ENCODE data around the gene SLC7A7. TPM values are rescaled to one million over a fixed set of nuclear protein-coding genes. Genes with fewer than 3 reads are reported as not detected.

The SLC7A7 gene
- total RNA-seq, 1 donor from 2014 or later, result 14.3 TPM

- Histone ChIP-seq H4K20me1 (ENCODE audit: insufficient read depth, low read length) (peaks cover 26% of the 10 kb centered on the region), H3K4me2 (ENCODE audit: low read length) (peak within 1 kb of the TSS; percentile 90), H3K9me3 (ENCODE audit: insufficient read depth, low read depth, low read length) (no peaks in the 10 kb centered on the region), H3K4me3 (ENCODE audit: insufficient read depth, low read depth, low read length) (peak within 1 kb of the TSS; percentile 93), H3K27ac (ENCODE audit: low read depth, low read length) (peak within 1 kb of the TSS; percentile 92), H3K27me3 (ENCODE audit: insufficient read depth, low read length) (no peaks in the 10 kb centered on the region), H3K36me3 (ENCODE audit: insufficient read depth, low read length) (peaks cover 32% of the 10 kb centered on the region), H3K79me2 (ENCODE audit: insufficient read depth, low read length) (peaks cover 64% of the 10 kb centered on the region), H3K9ac (ENCODE audit: low read length) (peak within 1 kb of the TSS; percentile 99), H3K4me1 (ENCODE audit: insufficient read depth, low read length) (peaks cover 16% of the 10 kb centered on the region), H2AFZ (ENCODE audit: low read depth, low read length) (no peak within 1 kb of the TSS)
- DNase-seq (ENCODE audit: low read depth) (peak; percentile 81), FAIRE-seq (no peak)
- TF ChIP-seq CTCF (IDR thresholded peaks at IDR 0.05; ENCODE audit: insufficient read depth, low read depth, low read length), result peak; percentile 33
- no peak for TF ChIP-seq EZH2 (IDR thresholded peaks at IDR 0.05; ENCODE audit: insufficient read depth, low read length)
- H3K9me3 Mint-ChIP-seq (ENCODE audit: unreplicated experiment), result no peaks in the 10 kb centered on the region
- peak within 1 kb of the TSS; percentile 100 for H3K4me3 Mint-ChIP-seq (ENCODE audit: unreplicated experiment)
- H3K36me3 Mint-ChIP-seq (ENCODE audit: low read depth, unreplicated experiment), result peaks cover 21% of the 10 kb centered on the region
- peaks cover 21% of the 10 kb centered on the region for H3K4me1 Mint-ChIP-seq (ENCODE audit: low read depth, unreplicated experiment)
- H3K27ac Mint-ChIP-seq (ENCODE audit: unreplicated experiment), result peak within 1 kb of the TSS; percentile 98
- H3K27me3 Mint-ChIP-seq (ENCODE audit: low read depth, unreplicated experiment), result no peaks in the 10 kb centered on the region
Observed at GRCh38 chr14:22836301-22837113, 21.3 kb upstream of the SLC7A7 start, which contains the start of gene MMP14. MMP14 (plus strand) TSS chr14:22836585; CDS start chr14:22836818, 233 bp downstream.

GRCh38 chr14:22835505-22835904 is 20.3 kb upstream of the SLC7A7 start:
- peaks cover 27% of the 10 kb centered on the region for H3K4me1 Mint-ChIP-seq (ENCODE audit: low read depth, unreplicated experiment)
- Histone ChIP-seq H3K9ac (ENCODE audit: low read length) (peak overlapping the region; percentile 99), H3K9me3 (ENCODE audit: insufficient read depth, low read depth, low read length) (no peaks in the 10 kb centered on the region), H3K27me3 (ENCODE audit: insufficient read depth, low read length) (no peaks in the 10 kb centered on the region), H3K79me2 (ENCODE audit: insufficient read depth, low read length) (peaks cover 64% of the 10 kb centered on the region), H3K4me2 (ENCODE audit: low read length) (peak overlapping the region; percentile 90), H4K20me1 (ENCODE audit: insufficient read depth, low read length) (peaks cover 17% of the 10 kb centered on the region), H3K36me3 (ENCODE audit: insufficient read depth, low read length) (peaks cover 28% of the 10 kb centered on the region), H3K27ac (ENCODE audit: low read depth, low read length) (peak overlapping the region; percentile 6), H3K4me1 (ENCODE audit: insufficient read depth, low read length) (peaks cover 19% of the 10 kb centered on the region), H2AFZ (ENCODE audit: low read depth, low read length) (no peak overlapping the region), H3K4me3 (ENCODE audit: insufficient read depth, low read depth, low read length) (no peak overlapping the region)
- H3K27ac Mint-ChIP-seq (ENCODE audit: unreplicated experiment), result peak overlapping the region; percentile 98
- FAIRE-seq (no peak), DNase-seq (ENCODE audit: low read depth) (no peak)
- H3K9me3 Mint-ChIP-seq (ENCODE audit: unreplicated experiment), result no peaks in the 10 kb centered on the region
- no peaks in the 10 kb centered on the region for H3K27me3 Mint-ChIP-seq (ENCODE audit: low read depth, unreplicated experiment)
- H3K4me3 Mint-ChIP-seq (ENCODE audit: unreplicated experiment), result peak overlapping the region; percentile 100
- TF ChIP-seq EZH2 (IDR thresholded peaks at IDR 0.05; ENCODE audit: insufficient read depth, low read length), result no peak
- peaks cover 19% of the 10 kb centered on the region for H3K36me3 Mint-ChIP-seq (ENCODE audit: low read depth, unreplicated experiment)

DNA sequence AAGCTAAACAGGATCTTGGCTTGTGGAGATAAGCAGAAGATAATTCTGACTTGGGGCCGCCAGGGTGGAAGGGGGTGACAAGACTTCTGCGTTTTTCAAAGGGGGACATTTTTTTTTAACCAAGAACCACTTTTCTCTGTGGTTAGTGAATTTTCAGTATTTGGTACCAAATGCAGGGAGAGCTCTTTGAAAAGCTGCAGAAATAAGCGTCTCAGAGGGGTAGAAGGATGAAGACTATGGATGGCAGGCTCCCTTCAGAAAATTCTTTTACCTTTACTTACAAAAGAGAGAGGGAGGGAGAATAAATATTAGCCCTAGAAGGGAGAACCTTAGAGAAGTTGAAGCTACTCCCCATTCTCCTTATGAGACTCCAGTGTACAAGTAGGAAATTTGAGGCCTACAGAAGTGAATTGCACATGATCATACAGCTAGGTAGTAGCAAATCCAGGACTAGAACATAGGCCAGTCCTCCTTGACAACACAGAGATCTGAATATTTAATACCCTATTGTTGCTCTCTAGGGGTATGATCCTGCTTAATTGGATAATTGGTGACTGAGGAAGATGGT is 15.3 kb upstream of the SLC7A7 start:
- FAIRE-seq (no peak), DNase-seq (ENCODE audit: low read depth) (no peak)
- peak overlapping the region; percentile 82 for H3K27ac ChIP-seq (ENCODE audit: low read depth, low read length)
- peak overlapping the region; percentile 95 for H3K4me2 ChIP-seq (ENCODE audit: low read length)
- TF ChIP-seq EZH2 (IDR thresholded peaks at IDR 0.05; ENCODE audit: insufficient read depth, low read length) (no peak), CTCF (IDR thresholded peaks at IDR 0.05; ENCODE audit: insufficient read depth, low read depth, low read length) (no peak)
- Mint-ChIP-seq H3K4me3 (ENCODE audit: unreplicated experiment) (peak overlapping the region; percentile 95), H3K27ac (ENCODE audit: unreplicated experiment) (peak overlapping the region; percentile 99), H3K36me3 (ENCODE audit: low read depth, unreplicated experiment) (peaks cover 5% of the 10 kb centered on the region), H3K27me3 (ENCODE audit: low read depth, unreplicated experiment) (no peaks in the 10 kb centered on the region), H3K4me1 (ENCODE audit: low read depth, unreplicated experiment) (peaks cover 8% of the 10 kb centered on the region), H3K9me3 (ENCODE audit: unreplicated experiment) (peaks cover 3% of the 10 kb centered on the region)
- H3K9ac ChIP-seq (ENCODE audit: low read length), result peak overlapping the region; percentile 95
- no peaks in the 10 kb centered on the region for H4K20me1 ChIP-seq (ENCODE audit: insufficient read depth, low read length)
- peaks cover 28% of the 10 kb centered on the region for H3K79me2 ChIP-seq (ENCODE audit: insufficient read depth, low read length)
- H3K36me3 ChIP-seq (ENCODE audit: insufficient read depth, low read length), result peaks cover 24% of the 10 kb centered on the region
- no peaks in the 10 kb centered on the region for H3K9me3 ChIP-seq (ENCODE audit: insufficient read depth, low read depth, low read length)
- no peaks in the 10 kb centered on the region for H3K27me3 ChIP-seq (ENCODE audit: insufficient read depth, low read length)
- H3K4me1 ChIP-seq (ENCODE audit: insufficient read depth, low read length), result peaks cover 6% of the 10 kb centered on the region
- H3K4me3 ChIP-seq (ENCODE audit: insufficient read depth, low read depth, low read length), result peak overlapping the region; percentile 85
- H2AFZ ChIP-seq (ENCODE audit: low read depth, low read length), result no peak overlapping the region
